GM12878 (cell line): ENCODE data around the gene KIAA1328. TPM values are rescaled to one million over a fixed set of nuclear protein-coding genes. Genes with fewer than 3 reads are reported as not detected.

Source experiments
- ATAC-seq: fragments of 200-7000 bp; cut with Tn5 transposase; 3 replicates; pipeline ENCODE4 v1.9.1; 2020; ENCODE audit warnings: mild to moderate bottlenecking, moderate library complexity
- BruUV-seq: library from RNA; stranded (reverse); fragments of 400-500 nt; replicated peaks from 2 replicates; lab custom pipeline; 2021; lab: Mats Ljungman, UMichigan
- CTCF ChIA-PET: fragments of 300-600 bp; sonication (Branson Sonifier 250); formaldehyde crosslinking; extraction: SDS; loops from one replicate; lab custom pipeline; 2021; ENCODE audit warnings: inconsistent platforms; lab: Yijun Ruan, JAX
- POLR2A ChIA-PET: fragments of 350-600 bp; formaldehyde crosslinking; extraction: SDS; loops from one replicate; lab custom pipeline; 2021; ENCODE audit warnings: inconsistent platforms; lab: Charles Lee
- RAD21 ChIA-PET: fragments of 300-600 bp; sonication (Branson Sonifier 250); formaldehyde crosslinking; loops from one replicate; lab custom pipeline; 2023; ENCODE audit warnings: antibody characterized with exemption; ENCODE audit not compliant: unreplicated experiment; lab: Charles Lee
- SMC1A ChIA-PET: fragments of 300-600 bp; sonication (Branson Sonifier 250); formaldehyde crosslinking; loops from one replicate; lab custom pipeline; 2023; ENCODE audit not compliant: unreplicated experiment, uncharacterized antibody; lab: Charles Lee
- DNase-seq: peaks from one replicate; pipeline ENCODE4 v3.0.0-alpha.2; 2011; ENCODE audit warnings: low read depth, low spot score
- FAIRE-seq: peaks from 3 replicates; lab custom pipeline; 2011; peaks lifted over from hg19 to GRCh38; lab: Jason Lieb, UNC
- H2AFZ ChIP-seq: 2 replicates; pipeline ENCODE4 v1.6.0; 2011; ENCODE audit warnings: low read depth, low read length, control low read depth; ENCODE audit not compliant: control insufficient read depth
- H3K27ac ChIP-seq: 2 replicates; pipeline ENCODE4 v1.5.1; 2011; ENCODE audit warnings: control low read depth; ENCODE audit not compliant: control insufficient read depth, insufficient read depth
- H3K27me3 ChIP-seq, 2 experiments: replicated peaks in 1 of 2; 2 replicates each; pipeline versions ENCODE4 v1.6.0 to v1.6.1; 2011; ENCODE audit warnings: low read length in 1 of 2; ENCODE audit not compliant: control insufficient read depth in 2 of 2, insufficient read depth in 2 of 2
- H3K36me3 ChIP-seq, 2 experiments: 2 replicates each; pipeline ENCODE4 v1.5.1; 2011; ENCODE audit warnings: low read length in 1 of 2; ENCODE audit not compliant: control insufficient read depth in 2 of 2, insufficient read depth in 2 of 2
- H3K4me1 ChIP-seq: 2 replicates; pipeline ENCODE4 v1.6.1; 2011; ENCODE audit warnings: mild to moderate bottlenecking, low read length, moderate library complexity, mixed read lengths; ENCODE audit not compliant: control insufficient read depth, insufficient read depth
- H3K4me2 ChIP-seq: 2 replicates; pipeline ENCODE4 v1.6.0; 2011; ENCODE audit warnings: control low read depth; ENCODE audit not compliant: control insufficient read depth, insufficient read depth
- H3K4me3 ChIP-seq: fragments of 200-600 bp; sonication (generic); 2 replicates; pipeline ENCODE4 v1.5.1; 2016
- H3K79me2 ChIP-seq: 2 replicates; pipeline ENCODE4 v1.6.0; 2011; ENCODE audit warnings: low read length; ENCODE audit not compliant: control insufficient read depth, insufficient read depth
- H3K9ac ChIP-seq: 2 replicates; pipeline ENCODE4 v1.8.0; 2011; ENCODE audit warnings: low read length, control low read depth, mixed read lengths; ENCODE audit not compliant: control insufficient read depth, insufficient read depth
- H3K9me3 ChIP-seq: replicated peaks from 3 replicates; pipeline ENCODE4 v1.5.1; 2011; ENCODE audit warnings: mild to moderate bottlenecking, low read length; ENCODE audit not compliant: control insufficient read depth, insufficient read depth
- H4K20me1 ChIP-seq: 2 replicates; pipeline ENCODE4 v1.6.0; 2011; ENCODE audit not compliant: control insufficient read depth, insufficient read depth
- CTCF ChIP-seq, 3 experiments: IDR thresholded peaks in 2 of 3; conservative IDR thresholded peaks in 1 of 3; 2 replicates each; pipeline ENCODE4 v1.5.1; 2011; ENCODE audit warnings: low read depth in 3 of 3, low read length in 3 of 3, mild to moderate bottlenecking in 3 of 3, control low read depth in 2 of 3, moderate library complexity in 2 of 3, inconsistent platforms in 1 of 3, mixed read lengths in 1 of 3; ENCODE audit not compliant: control insufficient read depth in 2 of 3, insufficient read depth in 1 of 3; ENCODE audit errors: extremely low read depth in 1 of 3
- RAD21 ChIP-seq: IDR thresholded peaks from 2 replicates; pipeline ENCODE4 v1.6.1; 2011; ENCODE audit warnings: mild to moderate bottlenecking, low read depth, low read length, moderate library complexity; ENCODE audit not compliant: insufficient read depth
- SMC3 ChIP-seq: IDR thresholded peaks from 2 replicates; pipeline ENCODE4 v1.6.1; 2011; ENCODE audit warnings: low read length, improper control_type of control experiment, borderline replicate concordance
- SP1 ChIP-seq: IDR thresholded peaks from one replicate; pipeline ENCODE4 v1.6.1; 2011; ENCODE audit warnings: low read depth, low read length
- ZNF274 ChIP-seq: IDR thresholded peaks from one replicate; pipeline ENCODE4 v1.8.0; 2011; ENCODE audit not compliant: insufficient read length, insufficient read depth
- WGBS: methylation state at CpG from one replicate; pipeline ENCODE4 v1.1.6; 2016; ENCODE audit warnings: low lambda C conversion rate; ENCODE audit not compliant: insufficient replicate concordance, insufficient coverage; ENCODE audit errors: missing lambda C conversion rate; 5-methylcytosine and 5-hydroxymethylcytosine counted together
- in situ Hi-C: fragments of 300-500 bp; cut with MboI; formaldehyde crosslinking; loops from 9 replicates; pipeline ENCODE4 v1.14.3; 2018; ENCODE audit warnings: mixed read lengths
- intact Hi-C: fragments of 100-400 bp; cut with micrococcal nuclease; formaldehyde crosslinking; loops from one replicate; pipeline ENCODE4 v1.14.2; 2022; ENCODE audit not compliant: unreplicated experiment
- polyA plus RNA-seq, 11 experiments: library from polyadenylated mRNA; depleted of rRNA in 4 of 11; unstranded in 6 of 11; stranded (reverse) in 5 of 11; fragments of >200 nt; fragmentation: Nextera tagmentation in 4 of 11; fragmentation: Illumina TruSeq in 1 of 11; extraction: Ambion mirVana in 4 of 11; extraction: Trizol in 1 of 11; gene quantifications; 1 replicate in 1 of 11; 2 replicates in 10 of 11; pipeline versions ENCODE4 v1.2.1 to v1.2.3, GENCODE V29; 2011 to 2016; ENCODE audit warnings: inconsistent platforms in 2 of 11, missing spikeins in 2 of 11, low read depth in 1 of 11
- total RNA-seq, 4 experiments: library from RNA; depleted of rRNA in 3 of 4; stranded (reverse); fragments of >200 nt in 3 of 4; fragmentation: Illumina TruSeq in 1 of 4; extraction: Trizol in 1 of 4; gene quantifications; 2 replicates each; pipeline versions ENCODE4 v1.2.1 to v1.2.3, GENCODE V29; 2013 to 2021
- TF ChIP-seq, protein P1 (sequence below): fragments of 450-650 bp; IDR thresholded peaks from 2 replicates; pipeline ENCODE4 v1.6.1; 2017; ENCODE audit warnings: borderline replicate concordance

The KIAA1328 gene
- total and polyA plus RNA-seq, 10 of the 15 experiments (the other 5 are each of a cell fraction or from before 2014, with no cell fraction given) = 3.1 to 7.1 (median 4.6) TPM

DNA sequence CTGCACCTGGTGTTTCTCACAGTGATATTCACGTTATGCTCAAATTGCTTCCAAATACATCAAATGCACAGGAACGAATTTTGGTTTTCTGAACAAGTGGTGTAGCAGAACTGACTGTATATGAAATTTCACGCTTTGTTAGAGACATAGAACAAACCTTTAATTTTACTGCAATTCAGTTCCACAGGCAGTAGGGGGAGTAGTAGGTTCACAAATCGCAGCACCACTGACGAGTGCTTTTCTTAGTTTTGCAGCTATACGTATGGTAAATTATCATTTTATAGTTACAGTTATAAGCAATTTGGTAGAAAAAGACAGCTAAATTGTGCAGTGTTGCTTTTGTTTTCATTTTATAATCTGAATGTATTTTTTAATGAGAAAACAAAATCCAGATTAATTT is 113.3 kb downstream of the KIAA1328 start:
- in situ Hi-C loops (loop anchor here (25.0 kb wide), 2 partner anchors 370 to 595 kb away; no protein-coding TSS in a partner anchor), intact Hi-C loops (loop anchor here (5.0 kb wide), 4 partner anchors 380 to 535 kb away; no protein-coding TSS in a partner anchor)
- Histone ChIP-seq H3K4me2 (no peak overlapping the region), H4K20me1 (no peaks in the 10 kb centered on the region), H3K9ac (no peak overlapping the region), H3K79me2 (no peaks in the 10 kb centered on the region), H3K4me3 (no peak overlapping the region), H3K4me1 (no peaks in the 10 kb centered on the region), H3K27me3 (no peaks in the 10 kb centered on the region), H2AFZ (no peak overlapping the region), H3K36me3 (no peaks in the 10 kb centered on the region)
- CTCF ChIA-PET = interaction anchor here (0.9 to 1.9 kb wide), 13 partner anchors 14 to 597 kb away, joined by 3 to 6 read pairs (median 3); no protein-coding TSS in a partner anchor
- WGBS = 22% methylated on average over 6 of the region's 6 CpGs
- POLR2A ChIA-PET = no interaction called here
- RAD21 ChIA-PET = no interaction called here
- no peak for DNase-seq
- TF ChIP-seq SMC3 (peak; percentile 42; the same call in 1 of the 2 replicates), SP1 (no peak), CTCF (IDR thresholded peaks at IDR 0.05 in 2 of 3, conservative IDR thresholded peaks at IDR 0.05 in 1 of 3; ENCODE audit: control insufficient read depth in 2 of 3, extremely low read depth in 1 of 3, insufficient read depth in 1 of 3, low read depth in 3 of 3, low read length in 3 of 3) (peak; percentile 54 to 66 (median 54); a peak in 5 of 6 replicates), RAD21 (peak; percentile 73), ZNF274 (no peak)
- TF ChIP-seq, protein P1, sequence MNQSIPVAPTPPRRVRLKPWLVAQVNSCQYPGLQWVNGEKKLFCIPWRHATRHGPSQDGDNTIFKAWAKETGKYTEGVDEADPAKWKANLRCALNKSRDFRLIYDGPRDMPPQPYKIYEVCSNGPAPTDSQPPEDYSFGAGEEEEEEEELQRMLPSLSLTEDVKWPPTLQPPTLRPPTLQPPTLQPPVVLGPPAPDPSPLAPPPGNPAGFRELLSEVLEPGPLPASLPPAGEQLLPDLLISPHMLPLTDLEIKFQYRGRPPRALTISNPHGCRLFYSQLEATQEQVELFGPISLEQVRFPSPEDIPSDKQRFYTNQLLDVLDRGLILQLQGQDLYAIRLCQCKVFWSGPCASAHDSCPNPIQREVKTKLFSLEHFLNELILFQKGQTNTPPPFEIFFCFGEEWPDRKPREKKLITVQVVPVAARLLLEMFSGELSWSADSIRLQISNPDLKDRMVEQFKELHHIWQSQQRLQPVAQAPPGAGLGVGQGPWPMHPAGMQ = no peak
- TF ChIP-seq, all 136 proteins: peak for 3
- Histone ChIP-seq H3K9me3 (no peaks in the 10 kb centered on the region), H3K27ac (no peak overlapping the region)
- FAIRE-seq (peak; percentile 76), ATAC-seq (peak; percentile 71)
- SMC1A ChIA-PET = interaction anchor here (0.8 to 1.3 kb wide), 4 partner anchors 11 to 35 kb away, joined by 3 to 5 read pairs (median 4); no protein-coding TSS in a partner anchor
- BruUV-seq = no TSS peak
